HG02981 (cell line): ENCODE data around the gene TEX35.
A peak's percentile ranks its signal among the peaks of the same experiment; 100 is the strongest.
"Not testable (repeated sequence)": the region's sequence is repeated elsewhere in the genome, so short reads cannot be mapped to it uniquely, and the experiment has no call there.

Experiments used
- ATAC-seq: cut with Tn5 transposase; IDR thresholded peaks from one replicate; pipeline ENCODE4 v1.9.1; 2021; ENCODE audit warnings: mild to moderate bottlenecking, moderate library complexity; ENCODE audit not compliant: unreplicated experiment

Gene TEX35

GRCh38 chr1:178493301-178493741 is 19.6 kb upstream of the TEX35 start:
- ATAC-seq: no peak

DNA sequence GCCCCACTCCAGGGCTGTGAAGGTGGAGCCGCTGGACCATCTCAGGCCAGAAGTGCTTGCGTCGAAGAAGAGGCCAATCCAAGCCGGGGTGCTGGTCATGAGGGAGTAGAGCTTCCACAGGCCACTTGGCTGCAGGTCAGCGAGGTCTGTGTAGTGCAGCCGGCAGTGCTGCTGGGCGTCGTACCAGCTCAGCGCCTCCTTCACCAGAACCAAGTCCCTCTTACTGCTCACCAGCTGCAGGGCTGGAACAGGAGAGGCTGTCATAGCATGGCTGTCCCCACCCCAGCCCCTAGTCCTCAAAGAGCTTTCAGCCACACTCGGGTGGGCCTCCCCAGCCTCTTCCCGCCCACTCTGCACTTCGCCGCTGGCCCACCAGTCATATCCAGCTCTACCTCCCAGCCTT is 18.3 kb upstream of the TEX35 start:
- ATAC-seq: no peak

DNA sequence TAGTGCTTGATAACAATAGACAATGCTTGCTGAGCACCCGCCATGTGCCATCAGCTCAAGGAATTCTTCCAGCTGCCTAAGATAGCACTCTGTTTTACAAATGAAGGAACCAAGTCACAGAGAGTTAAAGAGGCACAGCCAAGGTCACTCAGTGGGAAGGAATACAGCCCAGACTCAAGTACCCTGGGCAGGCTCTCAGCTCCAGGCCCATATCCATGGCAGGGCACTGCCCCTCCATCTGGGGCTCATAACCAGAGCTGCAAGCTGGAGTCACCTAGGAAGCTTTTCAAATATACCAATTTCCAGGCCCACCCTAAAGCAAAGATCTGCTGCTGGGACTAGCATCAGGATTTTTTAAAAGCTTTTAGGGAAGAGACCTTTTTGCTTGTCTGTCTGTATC is 17.8 kb upstream of the TEX35 start:
- ATAC-seq: no peak

DNA sequence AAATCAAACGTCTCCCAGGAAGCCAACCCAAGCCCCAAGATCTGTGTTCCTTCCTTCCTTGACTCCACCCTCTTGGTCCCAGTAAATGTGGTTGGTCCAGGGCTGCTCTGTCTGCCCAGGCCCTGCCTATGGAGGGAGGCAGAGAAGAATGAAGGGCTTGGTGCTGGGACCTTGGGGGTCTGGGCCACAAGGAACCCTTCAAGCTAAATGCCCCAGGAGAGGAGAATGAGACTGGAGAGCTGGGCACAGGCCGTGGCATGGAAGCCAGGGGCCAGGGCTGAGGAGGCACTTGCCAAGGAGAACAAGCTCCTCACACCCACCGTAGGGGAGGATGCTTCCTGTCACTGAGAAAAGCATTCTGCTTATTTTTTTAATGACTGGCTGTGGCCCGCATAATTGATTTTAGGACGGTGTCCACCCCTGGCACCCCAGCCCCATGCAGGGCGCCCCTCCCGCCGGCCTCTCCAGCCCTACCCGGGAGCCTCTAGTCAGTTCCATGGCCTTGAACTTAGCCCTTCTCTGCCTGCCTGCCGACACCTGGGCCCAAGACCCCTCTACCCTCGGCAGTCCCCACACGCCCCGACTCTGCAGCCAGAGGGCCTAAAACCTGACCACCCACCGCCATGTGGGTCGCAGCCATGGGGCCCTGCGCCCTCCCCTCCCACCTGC is 17.0 kb upstream of the TEX35 start:
- ATAC-seq: no peak

DNA sequence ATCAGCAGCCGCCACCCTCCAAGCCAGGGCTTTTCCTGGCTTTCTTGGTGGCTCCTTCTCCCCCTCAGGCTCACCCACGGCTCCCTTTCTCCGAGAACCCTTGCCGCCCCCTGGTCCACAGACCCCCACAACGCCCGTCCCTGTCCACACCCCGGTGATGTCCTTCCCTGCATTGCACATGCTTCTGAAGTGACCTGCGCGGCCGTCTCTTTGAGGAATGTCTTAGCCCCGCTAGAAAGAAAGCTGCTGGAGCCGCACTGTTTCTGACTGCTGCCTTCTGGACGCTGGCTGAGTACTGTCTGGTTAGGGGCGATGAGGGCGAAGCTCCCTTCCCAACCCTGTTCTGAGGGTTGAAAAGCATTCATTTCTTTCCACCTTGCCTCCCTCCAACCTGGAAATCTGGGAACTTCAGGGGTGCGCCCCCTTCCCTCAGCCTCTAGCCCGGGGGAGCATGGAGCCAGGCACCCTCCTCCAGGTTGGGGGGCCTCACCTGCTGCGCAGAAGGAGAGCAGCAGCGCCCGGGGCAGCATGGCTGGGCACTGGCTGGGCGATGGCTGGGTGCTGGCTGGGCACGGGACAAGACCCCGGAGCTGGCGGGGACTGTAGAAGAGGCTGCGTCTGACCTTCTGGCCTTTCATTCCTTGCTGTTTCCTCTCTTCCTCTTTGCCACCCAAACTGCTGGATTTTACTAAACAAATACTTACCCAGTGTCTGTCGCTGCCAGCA is 16.3 kb upstream of the TEX35 start, which contains the start of gene CLEC20A:
CLEC20A (minus strand) TSS at position 555 of the 726 bp plus-strand sequence; CDS start at position 530, 25 bp downstream.
- no peak for ATAC-seq

DNA sequence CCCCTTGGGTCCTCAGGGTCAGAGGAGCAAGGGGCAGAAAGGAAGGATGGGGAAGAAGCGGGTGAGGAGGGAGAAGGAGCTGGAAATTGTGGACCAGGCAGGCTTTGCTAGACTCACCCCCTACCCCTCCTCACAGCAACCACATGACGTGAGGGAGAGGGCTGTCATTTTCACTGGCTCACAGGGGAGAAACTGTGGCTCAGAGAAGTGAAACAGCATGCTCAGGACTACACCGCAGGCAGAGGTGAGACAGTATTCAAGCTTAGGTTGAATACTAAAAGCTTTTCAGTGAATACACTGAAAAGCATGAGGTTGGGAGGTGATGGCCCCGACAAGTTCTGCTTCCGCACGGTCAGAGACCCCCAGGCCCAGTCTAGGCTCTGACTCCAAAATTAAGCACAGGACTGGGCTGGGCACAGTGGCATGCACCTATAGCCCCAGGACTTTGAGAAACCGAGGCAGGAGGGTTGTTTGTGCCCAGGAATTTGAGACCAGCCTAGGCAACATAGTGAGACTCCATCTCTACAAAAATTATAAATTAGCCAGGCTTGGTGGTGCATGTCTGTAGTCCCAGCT is 14.9 kb upstream of the TEX35 start:
- no peak for ATAC-seq

DNA sequence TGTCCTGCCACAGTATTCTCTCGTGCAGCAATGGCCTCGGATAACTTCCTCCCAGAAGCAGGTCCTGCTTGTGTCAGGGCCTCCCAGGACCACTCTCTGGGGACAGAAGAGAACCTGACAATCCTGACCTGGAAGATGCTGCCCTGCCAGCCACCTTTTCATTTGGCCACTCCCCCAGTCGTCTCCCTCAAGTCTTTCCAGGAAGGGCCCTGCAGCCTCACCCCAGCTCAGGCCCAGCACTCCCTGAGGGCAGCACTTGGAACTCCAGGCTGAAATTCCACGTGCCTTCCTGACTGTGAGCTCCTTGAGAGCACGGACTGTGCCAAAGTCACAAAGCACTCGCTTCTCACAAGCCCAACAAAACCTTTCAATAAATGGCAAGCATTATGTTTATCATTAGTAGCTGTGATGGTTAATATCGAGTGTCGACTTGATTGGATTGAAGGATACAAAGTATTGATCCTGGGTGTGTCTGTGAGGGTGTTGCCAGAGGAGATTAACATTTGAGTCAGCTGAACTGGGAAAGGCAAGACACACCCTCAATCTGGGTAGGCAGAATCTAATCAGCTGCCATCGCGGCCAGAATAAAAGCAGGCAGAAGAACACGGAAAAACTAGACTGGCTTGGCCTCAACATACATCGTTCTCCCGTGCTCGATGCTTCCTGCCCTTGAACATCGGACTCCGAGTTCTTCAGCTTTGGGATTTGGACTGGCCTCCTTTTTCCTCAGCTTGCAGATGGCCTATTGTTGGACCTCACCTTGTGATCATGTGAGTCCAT is 13.8 kb upstream of the TEX35 start:
- no peak for ATAC-seq

DNA sequence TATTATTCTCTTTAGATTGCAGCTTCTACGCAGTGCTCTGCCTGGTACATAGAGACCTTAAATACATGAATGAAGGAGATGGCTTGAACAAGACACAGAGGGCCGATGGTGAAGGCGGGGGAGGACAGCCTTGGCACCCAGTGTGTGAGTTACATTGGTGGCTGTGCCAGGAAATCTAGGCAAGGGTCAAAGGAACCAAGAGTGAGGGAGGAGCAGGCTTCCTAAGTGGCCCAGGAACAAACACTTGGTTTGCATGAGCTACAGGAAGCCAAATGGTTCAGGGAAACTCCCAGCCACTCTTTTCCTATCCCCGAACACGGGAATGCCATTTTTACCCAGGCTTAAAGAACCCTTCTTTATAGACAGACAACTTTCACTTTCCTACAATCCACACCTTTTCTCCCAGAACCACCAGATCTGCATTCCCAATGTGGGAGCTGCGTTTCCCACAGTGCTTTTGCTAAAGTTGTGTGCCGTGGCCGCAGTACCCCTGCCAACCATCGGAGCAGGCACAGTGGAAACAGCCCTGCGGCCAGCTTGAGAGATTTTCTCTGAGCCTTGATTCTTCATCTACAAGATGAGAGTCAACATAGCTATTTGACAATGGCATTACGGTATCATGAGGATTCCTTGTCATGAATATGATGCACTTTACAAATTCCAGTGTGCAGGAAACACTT is 12.7 kb upstream of the TEX35 start:
- ATAC-seq: no peak

GRCh38 chr1:178500936-178501554 is 11.9 kb upstream of the TEX35 start:
- ATAC-seq: no peak

DNA sequence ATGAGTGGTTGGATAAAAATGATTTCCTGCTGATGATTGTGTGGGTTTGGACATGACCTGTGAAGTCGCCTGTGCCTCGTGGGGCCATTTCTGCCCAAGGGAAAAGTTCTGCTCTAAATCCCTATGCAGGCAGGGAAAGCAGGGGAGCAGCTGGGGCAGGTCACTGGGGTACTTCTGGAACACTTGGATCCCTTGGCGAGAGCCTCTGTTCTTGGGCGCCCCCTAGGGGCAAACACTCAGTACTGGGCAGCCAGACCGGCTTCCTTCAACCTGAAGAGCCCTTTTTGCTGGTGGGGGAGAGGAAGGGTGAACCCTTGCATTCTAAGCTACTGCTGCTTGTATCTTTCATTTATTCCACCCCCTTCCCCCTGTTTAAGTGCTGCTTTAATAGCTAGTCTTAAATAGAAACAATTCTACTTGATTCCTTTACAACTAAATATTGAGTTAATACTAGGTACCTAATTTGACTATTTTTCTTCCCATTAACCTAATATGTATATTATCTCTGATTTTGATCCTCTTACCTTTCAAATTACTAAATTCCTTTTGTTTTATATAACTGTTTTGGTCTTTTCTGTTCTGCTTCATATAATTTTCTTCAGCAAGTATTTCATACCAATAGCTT is 11.1 kb upstream of the TEX35 start:
- ATAC-seq: peak; percentile 85

GRCh38 chr1:178502330-178502714 is 10.6 kb upstream of the TEX35 start:
- ATAC-seq: no peak

DNA sequence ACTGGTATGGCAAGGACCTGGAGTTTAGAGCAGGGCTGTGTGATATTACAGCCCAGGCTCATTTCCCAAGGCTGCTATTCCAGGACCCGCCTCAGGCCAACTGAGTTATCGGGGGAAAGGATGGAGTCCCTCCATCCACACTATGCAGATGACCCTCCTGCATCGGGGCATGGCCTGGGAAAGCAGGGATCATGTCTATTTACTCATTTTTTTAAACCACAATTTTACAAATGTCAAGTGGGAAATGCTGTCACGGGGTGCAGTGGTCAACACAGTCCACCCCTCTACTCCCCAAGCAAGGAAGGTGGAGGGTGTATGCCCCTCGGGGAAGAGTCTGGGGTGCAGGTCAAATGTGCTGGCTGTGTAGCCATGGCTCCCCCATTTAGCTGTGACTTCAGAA is 10.1 kb upstream of the TEX35 start:
- no peak for ATAC-seq

- ATAC-seq: not testable (repeated sequence)
Measured at GRCh38 chr1:178503316-178503715, 9.6 kb upstream of the TEX35 start.

DNA sequence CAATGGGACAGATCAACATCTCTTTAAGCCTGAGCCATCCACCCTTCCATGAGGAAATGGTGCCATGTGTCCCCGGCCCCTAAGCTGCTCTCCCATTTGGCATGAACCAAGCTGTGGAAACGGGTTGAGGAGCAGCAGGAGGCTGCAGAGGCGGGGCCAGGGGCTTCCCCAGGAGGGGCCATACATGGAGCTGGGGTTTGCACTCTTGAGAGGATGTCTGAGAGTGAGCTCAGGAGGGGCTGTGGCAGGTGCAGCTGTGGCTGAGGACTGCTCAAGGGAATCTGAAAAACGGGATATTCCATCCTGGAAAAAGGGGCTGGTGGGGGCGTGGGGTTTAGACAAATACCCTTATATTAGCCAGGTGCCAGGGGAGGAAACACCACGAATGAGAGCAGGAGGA is 9.1 kb upstream of the TEX35 start:
- ATAC-seq: no peak

DNA sequence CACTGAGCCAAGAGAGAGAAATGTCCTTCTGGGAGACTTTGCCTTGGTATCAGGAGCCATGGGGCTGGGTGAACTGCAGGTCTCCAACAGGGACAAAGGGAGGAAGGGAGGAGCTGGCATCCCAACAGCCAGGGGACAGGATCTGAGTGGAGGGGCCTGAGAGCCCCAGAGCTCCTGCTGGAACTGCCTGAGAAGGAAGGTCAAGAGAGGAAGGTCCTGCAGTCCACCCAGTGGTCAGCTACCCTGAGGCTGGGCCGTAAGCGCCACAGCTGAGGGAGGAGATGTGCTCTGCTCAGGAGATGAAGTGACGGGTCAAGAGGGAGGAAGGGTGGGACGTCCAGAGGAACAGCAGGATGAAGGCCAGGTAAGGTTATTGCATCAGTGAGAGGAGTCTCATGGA is 8.6 kb upstream of the TEX35 start:
- no peak for ATAC-seq

DNA sequence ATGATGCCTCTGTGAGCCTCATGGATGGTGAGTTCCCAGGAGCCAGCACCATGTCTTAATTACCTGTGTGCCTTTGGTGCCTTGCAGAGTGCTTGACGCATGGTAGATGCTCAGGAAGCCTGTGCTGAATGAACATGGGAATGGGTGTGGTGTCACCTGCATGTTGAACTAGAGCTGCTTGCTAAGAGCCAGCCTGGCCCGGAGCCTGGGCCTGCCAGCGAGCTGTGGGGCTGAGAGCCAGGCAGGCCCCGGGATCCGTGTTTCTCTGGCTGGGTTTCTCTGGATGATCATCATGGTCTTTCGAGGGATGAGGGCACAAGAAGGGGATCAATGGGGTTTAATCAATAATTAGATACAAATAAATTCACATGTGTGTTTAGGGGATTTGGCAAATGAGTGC is 6.7 kb upstream of the TEX35 start:
- ATAC-seq: no peak

GRCh38 chr1:178506669-178507068 is 6.2 kb upstream of the TEX35 start:
- ATAC-seq: no peak

GRCh38 chr1:178509414-178510007 is 3.4 kb upstream of the TEX35 start:
- no peak for ATAC-seq

GRCh38 chr1:178510155-178510554 is 2.8 kb upstream of the TEX35 start:
- ATAC-seq: no peak
